Bronchial epithelial cell (primary cell): ENCODE results near the gene ETV6. TPM values are rescaled to one million over a fixed set of nuclear protein-coding genes. Genes with fewer than 3 reads are reported as not detected.

Experiments used
- DNase-seq: peaks from one replicate; pipeline ENCODE4 v3.0.0-alpha.2; 2010; ENCODE audit warnings: low read depth
- FAIRE-seq: peaks from 2 replicates; lab custom pipeline; 2011; peaks lifted over from hg19 to GRCh38; lab: Jason Lieb, UNC
- H3K27me3 ChIP-seq: 2 replicates; pipeline ENCODE4 v1.5.1; 2011; ENCODE audit warnings: low read length; ENCODE audit not compliant: control insufficient read depth, insufficient read depth
- H3K36me3 ChIP-seq: 2 replicates; pipeline ENCODE4 v1.5.1; 2011; ENCODE audit warnings: low read length; ENCODE audit not compliant: control insufficient read depth, insufficient read depth
- H3K4me3 ChIP-seq: 2 replicates; pipeline ENCODE4 v1.5.1; 2011; ENCODE audit warnings: mild to moderate bottlenecking, low read depth, low read length, control low read depth
- CTCF ChIP-seq: IDR thresholded peaks from 2 replicates; pipeline ENCODE4 v1.5.1; 2011; ENCODE audit warnings: mild to moderate bottlenecking, moderate library complexity, low read length, control low read depth, inconsistent platforms; ENCODE audit not compliant: insufficient read depth, severe bottlenecking
- total RNA-seq: library from RNA; depleted of rRNA; stranded (reverse); fragments of >200 nt; gene quantifications from 2 replicates; pipeline ENCODE4 v1.2.1, GENCODE V29; 2014

Gene ETV6
- total RNA-seq, 1 donor from 2014 or later: 2.6 TPM

DNA sequence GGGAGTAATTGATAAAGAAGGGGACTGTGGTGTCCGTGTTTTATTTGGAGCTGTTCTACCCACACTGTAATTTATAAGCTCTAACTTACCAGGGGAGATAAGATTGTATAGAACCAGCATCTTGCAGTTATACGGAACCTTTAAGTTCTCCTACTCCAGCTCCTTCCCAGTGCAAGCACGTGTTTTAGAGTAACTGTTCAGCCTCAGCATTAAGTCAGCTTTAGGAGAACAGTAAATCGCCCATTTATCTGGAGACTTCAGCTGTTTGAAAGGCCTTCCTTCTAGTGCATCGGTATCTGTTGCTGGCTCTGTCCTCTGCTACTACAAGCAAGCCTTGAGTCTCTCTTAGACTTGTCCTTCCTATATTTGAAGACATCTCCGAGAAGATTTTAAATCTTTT lies 95.6 kb downstream of the ETV6 start:
- no peak for TF ChIP-seq CTCF
- FAIRE-seq (no peak), DNase-seq (no peak)
- no peaks in the 10 kb centered on the region for H3K27me3 ChIP-seq
- no peaks in the 10 kb centered on the region for H3K36me3 ChIP-seq
- no peak overlapping the region for H3K4me3 ChIP-seq

- peak; percentile 100 for DNase-seq
- H3K27me3 ChIP-seq: no peaks in the 10 kb centered on the region
- no peak for TF ChIP-seq CTCF
- FAIRE-seq: peak; percentile 100
- H3K36me3 ChIP-seq: no peaks in the 10 kb centered on the region
- H3K4me3 ChIP-seq: no peak overlapping the region
Observed at GRCh38 chr12:11746024-11746771, 96.7 kb downstream of the ETV6 start.

DNA sequence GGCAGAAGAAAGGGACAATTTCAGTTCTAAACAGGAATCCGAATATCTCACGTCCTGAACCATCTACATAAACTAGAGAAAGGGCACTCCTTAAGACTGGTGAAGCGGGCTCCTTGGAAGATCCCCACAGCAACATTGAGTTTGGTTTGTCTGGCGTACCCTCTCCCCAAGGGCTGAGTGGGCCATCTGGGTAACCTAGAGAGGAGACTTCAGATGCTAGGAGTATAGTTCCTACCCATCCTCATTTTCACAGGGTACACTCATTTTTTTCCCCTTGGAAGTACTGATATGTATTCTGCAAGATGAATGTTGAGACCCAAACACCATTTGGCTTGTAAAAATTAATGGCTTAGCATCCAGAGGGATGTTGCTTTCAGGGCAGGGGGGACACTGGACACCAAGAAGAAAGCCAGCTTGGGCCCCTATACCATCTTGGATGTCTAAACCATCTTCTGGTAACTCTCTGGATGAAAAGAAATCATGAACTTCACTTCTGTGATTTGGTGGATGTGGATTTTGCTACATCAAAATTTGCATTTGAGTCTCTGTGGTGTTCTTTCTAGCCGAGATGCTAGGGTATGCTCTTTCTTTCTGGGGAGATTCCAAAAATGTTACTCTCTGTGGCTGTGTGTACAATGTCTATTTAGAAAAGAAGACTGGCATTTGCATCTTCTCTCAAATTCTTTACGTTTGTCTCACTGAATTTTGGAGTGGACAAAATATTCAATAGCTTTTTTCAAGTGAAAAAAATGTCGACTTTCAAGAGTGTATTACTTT lies 97.7 kb downstream of the ETV6 start:
- H3K27me3 ChIP-seq: no peaks in the 10 kb centered on the region
- H3K36me3 ChIP-seq: no peaks in the 10 kb centered on the region
- FAIRE-seq: no peak
- DNase-seq: no peak
- H3K4me3 ChIP-seq: no peak overlapping the region
- no peak for TF ChIP-seq CTCF

- no peak overlapping the region for H3K4me3 ChIP-seq
- DNase-seq (no peak), FAIRE-seq (no peak)
- no peaks in the 10 kb centered on the region for H3K27me3 ChIP-seq
- H3K36me3 ChIP-seq: no peaks in the 10 kb centered on the region
- no peak for TF ChIP-seq CTCF
Observed at GRCh38 chr12:11747969-11748368, 98.5 kb downstream of the ETV6 start.

DNA sequence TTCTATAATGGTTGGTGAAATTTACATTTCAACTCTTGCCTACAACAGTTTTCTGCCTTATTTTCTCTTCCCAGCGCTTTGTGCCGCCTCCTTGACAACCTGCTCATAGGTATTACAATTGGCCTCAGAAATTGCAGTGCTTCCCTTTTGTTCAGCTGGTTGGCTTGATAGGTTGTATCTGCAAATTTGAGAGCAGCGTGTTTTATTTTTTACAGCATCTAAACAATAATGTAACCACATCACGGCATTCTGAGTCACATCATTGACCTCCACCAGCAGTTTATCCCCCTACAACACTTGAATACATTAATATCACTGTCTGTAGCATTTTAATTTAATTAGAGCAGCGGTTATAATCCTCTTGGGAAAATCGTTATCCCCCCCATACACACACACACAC lies 99.4 kb downstream of the ETV6 start:
- Histone ChIP-seq H3K4me3 (no peak overlapping the region), H3K27me3 (no peaks in the 10 kb centered on the region), H3K36me3 (no peaks in the 10 kb centered on the region)
- FAIRE-seq (no peak), DNase-seq (no peak)
- TF ChIP-seq CTCF: no peak
